GM19099 (cell line): ENCODE measurements around the gene WDR89.

ENCODE experiments used
- POLR2A ChIP-seq: IDR thresholded peaks from 3 replicates; pipeline ENCODE4 v1.6.1; 2011; ENCODE audit warnings: low read depth; ENCODE audit not compliant: insufficient read length; ENCODE audit errors: extremely low read depth

The WDR89 gene

DNA sequence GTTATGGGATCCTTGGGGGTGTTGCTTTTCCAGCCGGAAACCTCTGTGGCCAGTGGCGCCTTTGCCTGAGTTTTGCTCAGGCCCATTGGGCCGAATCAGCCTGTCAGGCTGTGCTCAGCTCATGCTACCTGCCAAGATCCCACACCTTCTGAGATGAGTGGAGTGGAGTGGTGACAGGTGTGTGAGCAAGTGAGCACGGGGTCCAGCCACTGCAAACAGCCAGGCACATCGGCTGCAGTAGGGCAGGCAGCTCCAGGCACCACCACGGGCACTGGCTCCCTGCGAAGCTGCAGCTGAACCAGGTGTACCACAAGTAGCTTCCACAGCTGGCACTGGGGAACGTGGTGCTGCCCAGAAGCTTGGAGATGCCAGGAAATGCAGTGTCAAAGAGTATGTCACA lies 21.1 kb upstream of the WDR89 start:
- no peak for TF ChIP-seq POLR2A

DNA sequence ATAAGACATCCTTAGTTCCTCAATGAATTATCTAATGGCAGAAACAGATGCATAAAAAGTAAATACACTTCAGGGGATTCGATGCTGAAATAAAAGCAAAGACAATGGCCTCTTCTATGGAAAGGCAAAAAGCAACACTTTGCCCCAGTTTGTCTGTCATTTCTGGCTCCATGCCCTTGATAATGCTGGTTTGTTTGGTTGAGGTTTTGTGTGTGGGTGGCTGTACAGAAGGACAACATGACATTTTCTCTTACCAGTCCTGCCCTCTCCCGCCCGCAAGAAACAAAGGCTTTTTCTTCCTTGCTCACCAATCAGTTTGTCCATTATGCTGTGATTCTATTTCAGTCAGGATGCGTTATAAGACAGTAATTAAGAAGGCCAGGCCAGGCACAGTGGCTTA lies 18.1 kb upstream of the WDR89 start:
- no peak for TF ChIP-seq POLR2A

DNA sequence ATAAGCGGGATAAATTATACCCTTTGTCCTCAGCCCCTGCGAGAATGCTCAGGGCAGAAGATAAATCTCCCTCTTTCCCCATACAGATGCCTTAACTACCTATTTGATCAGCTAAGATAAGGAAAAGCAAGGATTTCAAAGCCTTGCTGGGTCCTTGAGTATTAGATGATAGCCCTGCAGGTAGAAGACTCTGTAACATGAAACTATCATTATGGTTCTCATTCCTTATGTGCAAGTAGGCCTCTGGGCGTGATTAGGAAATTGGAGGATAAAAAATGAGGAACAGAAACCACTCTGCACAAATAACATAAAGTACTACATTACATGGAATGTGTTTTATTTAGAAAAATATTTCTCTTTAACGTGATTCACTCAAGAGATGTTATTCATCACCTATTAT lies 14.5 kb upstream of the WDR89 start:
- TF ChIP-seq POLR2A: no peak

DNA sequence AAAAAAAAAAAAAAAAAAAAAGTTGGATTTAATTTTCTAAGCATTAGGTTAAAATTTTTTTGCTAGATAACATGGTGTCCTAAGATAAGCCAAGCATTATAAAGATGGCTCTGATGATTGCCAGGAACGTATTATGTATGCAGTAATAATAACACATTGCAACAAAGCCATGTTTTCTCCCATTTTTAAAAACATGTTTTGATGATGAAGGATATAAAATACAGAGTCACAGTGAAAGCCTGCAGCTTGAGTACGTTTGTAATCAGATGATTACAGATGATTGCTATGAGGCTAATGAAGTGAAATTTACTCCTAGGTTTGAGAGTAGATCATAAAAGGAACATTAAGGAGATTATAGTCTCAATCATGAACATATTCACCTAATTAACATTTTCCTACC lies 13.3 kb upstream of the WDR89 start:
- TF ChIP-seq POLR2A: no peak

DNA sequence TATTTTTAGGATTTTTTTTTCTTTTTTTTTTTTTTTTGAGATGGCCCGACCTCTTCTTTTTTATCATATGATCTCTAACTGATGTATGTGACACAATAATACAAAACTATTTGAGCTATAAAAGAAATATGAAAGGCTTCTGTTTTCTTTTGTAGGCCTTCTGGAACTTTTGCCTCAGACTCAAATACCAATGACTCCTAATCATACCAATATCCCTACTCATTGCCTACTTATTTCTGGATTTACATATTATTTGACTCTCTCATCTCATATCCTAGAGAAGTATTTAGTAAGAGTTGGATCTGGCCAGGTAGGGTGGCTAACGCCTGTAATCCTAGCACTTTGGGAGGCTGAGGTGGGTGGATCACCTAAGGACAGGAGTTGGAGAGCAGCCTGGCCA lies 12.7 kb upstream of the WDR89 start:
- no peak for TF ChIP-seq POLR2A

DNA sequence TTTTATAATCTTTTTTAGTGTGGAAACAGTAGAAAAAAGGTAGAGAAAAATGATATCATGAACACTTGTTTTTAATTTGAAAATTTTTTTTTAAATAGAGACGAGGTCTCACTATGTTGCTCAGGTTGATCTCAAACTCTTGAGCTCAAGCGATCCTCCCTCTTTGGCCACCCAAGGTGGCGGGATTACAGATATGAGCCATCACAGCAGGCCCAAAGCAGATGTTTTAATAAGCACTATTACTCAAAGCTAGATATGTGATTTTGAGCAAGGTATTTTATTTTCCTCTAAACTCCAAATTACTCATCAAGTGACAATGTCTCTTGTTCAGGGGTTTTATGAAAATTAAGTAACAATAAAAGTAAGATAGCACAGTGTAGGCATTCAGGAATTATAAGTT lies 10.7 kb upstream of the WDR89 start:
- no peak for TF ChIP-seq POLR2A

DNA sequence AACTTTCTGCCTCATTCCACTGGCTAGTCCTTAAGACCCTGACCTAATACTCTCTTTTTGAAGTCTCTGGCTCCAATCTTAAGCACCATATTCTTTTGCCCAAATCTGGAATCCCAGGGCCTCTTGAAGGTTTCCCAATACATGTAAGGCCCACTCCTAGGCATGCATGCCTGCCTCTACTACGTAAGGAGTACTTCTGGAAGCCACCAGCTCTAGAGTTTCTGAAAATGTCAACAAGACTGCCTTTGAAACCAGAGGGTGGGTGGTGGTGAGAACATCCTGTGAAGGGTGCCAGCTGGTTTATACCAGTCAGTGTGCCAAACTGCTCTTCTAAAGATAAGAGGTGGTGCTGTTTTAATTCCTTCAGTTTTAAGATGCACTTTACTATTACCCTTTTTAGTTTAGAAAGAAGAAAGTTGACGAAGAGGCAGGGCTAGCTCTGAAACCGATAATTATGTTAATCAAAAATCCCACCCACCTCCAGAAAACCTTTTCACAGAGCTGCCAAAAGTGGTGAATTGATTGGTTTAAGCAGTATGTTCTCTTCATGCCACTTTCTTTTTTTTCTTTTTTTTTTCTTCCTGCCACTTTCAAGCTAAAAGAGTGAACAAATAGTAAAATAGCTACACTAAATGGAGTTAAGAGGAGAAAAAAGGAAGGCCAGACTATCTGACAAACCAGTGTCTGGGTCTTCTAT lies 8.7 kb upstream of the WDR89 start:
- TF ChIP-seq POLR2A: no peak

DNA sequence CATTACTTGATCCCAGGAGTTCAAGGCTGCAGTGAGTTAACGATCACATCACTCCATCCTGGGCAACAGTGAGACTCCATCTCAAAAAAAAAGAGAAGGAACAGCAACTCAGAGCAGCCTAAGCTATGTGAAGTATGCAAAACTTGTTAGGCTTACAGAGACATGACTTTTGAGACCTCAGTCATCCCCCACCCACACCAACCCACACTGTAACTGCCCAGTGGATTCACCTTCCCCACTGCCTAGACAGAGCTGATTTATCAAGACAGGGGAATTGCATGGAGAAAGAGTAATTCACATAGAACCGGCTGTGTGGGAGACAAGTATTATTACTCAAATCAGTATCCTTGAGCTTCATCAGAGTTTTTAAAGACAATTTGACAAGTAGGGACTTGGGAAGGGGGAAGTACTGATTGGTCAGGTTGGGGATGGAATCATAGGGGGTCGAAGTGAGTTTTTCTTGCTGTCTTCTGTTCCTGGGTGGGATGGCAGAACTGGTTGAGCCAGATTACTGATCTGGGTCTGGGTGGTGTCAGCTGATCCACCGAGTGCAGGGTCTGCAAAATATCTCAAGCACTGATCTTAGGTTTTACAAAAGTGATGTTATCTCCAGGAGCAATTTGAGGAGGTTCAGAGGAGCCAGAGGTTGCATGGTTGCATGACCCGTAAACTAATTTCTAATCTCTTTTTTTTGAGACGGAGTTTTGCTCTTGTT lies 6.2 kb upstream of the WDR89 start:
- TF ChIP-seq POLR2A: no peak

DNA sequence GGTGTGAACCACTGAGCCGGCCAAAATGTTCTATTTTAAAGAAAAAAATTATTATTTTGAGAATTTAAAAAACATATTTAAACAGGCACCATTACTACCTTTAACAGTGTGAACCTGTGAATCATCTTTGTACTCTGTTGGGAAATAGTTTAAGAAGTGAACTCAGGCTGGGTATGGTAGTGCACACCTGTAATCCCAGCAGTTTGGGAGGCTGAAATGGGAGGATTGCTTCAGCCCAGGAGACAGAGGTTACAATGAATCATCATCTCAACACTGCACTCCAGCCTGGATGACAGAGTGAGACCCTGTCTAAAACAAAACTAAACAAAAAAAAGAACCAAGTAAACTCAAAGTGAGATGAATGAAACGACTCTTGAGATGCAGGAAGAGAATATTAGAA lies 3.1 kb upstream of the WDR89 start:
- TF ChIP-seq POLR2A: no peak

DNA sequence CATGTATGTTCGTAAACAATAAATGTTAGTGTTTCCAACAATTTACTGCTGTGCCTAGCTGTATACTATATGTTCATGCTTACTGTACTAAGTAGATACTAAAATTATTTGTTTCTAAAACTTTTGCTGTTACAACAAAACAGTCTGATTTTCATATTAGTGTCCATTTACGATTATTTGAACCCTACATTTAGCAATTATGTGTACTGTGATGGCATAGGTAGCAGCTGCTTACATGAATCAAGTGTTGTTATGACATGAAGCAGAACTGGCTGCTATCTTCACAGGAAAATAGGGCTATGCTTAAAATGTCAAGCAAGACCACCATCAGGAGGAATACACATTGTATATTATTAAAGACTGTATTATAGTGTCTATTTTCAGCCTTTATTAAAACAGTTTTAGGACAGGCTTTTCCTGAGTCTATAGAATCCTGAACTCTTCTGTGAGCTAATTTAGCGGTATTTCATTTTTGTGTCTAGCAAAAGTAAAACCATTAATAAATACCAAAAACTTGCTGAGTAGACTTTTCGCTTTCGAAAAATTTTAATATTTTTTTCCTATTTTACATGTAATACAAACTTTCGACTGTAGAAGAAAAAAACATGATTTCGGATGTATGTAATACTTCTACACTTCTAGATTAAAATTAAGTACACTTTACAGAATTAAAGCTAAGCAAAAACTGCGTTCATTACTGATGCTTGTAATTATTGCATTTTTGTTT lies 1.1 kb upstream of the WDR89 start:
- no peak for TF ChIP-seq POLR2A

DNA sequence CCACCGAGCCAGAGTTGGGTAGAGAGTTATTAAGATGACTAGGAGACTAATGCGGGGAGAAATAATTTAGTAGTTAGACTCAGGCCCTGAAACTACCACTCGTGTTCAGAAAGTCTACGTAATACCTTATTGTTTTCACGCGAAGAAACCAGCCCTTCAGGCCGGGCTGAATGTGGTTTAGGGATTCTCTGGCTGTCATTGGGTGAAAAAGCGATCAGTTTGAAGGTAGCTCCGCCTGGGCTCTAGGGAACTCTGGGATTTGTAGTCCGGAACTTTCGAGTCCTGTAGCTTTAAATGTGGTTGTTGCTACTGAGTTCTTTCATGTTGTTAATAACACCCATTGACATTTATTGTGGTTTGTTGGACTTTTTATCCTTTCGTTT lies 549 bp upstream of the WDR89 start:
- peak; percentile 26 for TF ChIP-seq POLR2A

DNA sequence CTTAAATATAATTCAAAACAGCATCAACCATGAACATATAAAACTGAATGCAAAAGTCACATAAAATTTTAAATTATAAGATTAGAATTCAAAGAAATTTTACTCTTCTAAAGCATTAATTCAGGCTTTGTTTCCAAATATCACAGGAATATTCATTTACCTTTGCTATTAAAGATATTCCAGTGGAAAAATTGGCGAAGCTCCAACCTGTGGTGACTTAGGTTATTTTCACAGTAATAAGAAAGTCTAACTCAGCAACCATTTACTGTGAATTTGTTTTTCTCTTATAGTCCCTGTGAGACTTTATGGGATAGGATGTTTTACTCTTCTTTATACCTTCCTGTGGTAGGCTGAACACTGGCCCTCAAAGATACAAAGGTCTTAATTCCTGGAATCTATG lies 3.2 kb downstream of the WDR89 start:
- no peak for TF ChIP-seq POLR2A

DNA sequence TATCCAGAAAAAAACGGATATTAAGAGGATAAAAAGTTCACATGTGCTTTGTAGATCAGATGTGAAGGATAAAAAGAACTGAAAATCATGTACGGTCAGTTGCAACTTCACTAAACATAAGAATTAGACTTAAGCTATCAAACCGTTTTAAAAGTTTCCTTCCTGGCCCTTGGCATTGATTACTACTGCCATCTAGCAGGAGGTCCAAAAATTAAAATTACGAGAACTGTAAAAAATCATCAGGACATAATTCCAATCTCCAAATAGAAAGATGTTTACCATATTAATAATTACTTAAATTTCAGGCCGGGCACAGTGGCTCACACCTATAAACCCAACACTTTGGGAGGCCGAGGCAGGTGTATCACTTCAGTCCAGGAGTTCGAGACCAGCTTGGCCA lies 7.9 kb downstream of the WDR89 start:
- TF ChIP-seq POLR2A: no peak

DNA sequence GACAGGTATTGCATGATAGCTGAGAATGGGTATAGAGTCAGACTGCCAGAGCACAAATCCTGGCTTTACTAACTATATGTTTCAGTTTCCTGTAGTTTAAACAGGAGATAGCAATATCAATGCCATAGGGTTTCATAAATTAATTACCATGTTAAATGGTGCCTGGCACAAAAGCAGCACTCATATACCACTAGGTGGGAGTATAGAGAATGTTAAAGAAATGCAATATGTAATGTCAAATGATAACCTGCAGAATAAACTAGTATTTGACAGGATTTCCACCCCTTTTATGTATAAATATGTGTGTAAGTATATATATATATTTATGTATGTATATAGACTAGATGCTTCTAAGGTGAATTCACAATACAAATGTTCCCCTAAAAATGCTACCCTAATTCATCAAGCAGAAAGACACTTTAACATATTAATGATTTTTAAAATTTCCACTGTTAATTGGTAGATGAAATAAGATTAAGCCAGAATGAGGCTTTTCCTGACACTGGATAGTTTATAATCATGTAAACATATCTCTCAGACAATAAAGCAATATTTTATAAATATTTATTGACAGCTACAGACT lies 8.6 kb downstream of the WDR89 start:
- no peak for TF ChIP-seq POLR2A

DNA sequence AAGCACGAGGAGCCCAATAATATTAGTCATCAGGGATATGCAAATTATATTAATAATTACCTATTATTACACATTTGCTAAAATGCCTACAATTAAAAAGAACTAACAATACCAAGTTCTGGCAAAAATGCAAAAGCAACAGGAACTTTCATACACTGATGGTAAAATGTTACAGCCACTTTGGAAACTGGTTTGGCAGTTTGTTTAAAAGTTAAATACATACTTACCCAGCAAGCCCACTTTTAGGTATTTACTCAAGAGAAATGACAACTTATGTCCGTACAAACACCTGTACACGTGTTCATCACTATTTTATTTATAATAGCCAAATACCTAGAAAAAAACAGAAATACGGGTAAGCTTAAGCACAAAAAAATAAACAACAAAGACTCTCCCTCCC lies 17.0 kb downstream of the WDR89 start:
- no peak for TF ChIP-seq POLR2A

DNA sequence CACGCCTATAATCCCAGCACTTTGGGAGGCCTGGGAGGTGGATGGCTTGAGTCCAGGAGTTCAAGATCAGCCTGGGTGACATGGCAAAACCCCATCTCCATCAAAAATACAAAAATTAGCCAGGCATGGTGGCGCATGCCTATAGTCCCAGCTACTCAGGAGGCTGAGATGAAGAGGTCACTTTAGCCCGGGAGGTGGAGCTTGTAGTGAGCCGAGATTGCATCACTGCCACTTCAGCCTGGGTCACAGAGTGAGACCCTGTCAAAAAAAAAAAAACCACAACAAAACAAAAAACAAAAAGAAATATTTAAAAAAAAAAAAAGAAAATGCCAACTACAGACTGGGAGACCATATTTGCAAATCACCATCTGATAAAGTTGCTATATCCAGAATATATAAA lies 17.5 kb downstream of the WDR89 start:
- no peak for TF ChIP-seq POLR2A
